HepG2 (cell line): ENCODE measurements around the gene CPSF4. TPM values are rescaled to one million over a fixed set of nuclear protein-coding genes. Genes with fewer than 3 reads are reported as not detected.
A peak's percentile ranks its signal among the peaks of the same experiment; 100 is the strongest.

Experiments
- ATAC-seq: fragments of 200-7000 bp; cut with Tn5 transposase; 3 replicates; pipeline ENCODE4 v1.9.1; 2020; ENCODE audit warnings: mild to moderate bottlenecking, moderate library complexity
- BruUV-seq: library from RNA; stranded (reverse); fragments of 400-500 nt; replicated peaks from 2 replicates; lab custom pipeline; 2021; lab: Mats Ljungman, UMichigan
- CTCF ChIA-PET: fragments of 300-600 bp; formaldehyde crosslinking; extraction: SDS; loops from one replicate; lab custom pipeline; 2021; ENCODE audit warnings: low total read pairs, inconsistent platforms, low intra/inter-chr PET ratio; lab: Yijun Ruan, JAX
- POLR2A ChIA-PET: fragments of 350-600 bp; sonication (Branson Sonifier 250); formaldehyde crosslinking; loops from one replicate; lab custom pipeline; 2020; ENCODE audit warnings: antibody characterized with exemption, inconsistent platforms; lab: Yijun Ruan, JAX
- DNase-seq: peaks from one replicate; pipeline ENCODE4 v3.0.0-alpha.2; 2015; ENCODE audit warnings: low spot score
- FAIRE-seq: peaks from 3 replicates; lab custom pipeline; 2011; peaks lifted over from hg19 to GRCh38; lab: Jason Lieb, UNC
- H2AFZ ChIP-seq: one replicate; pipeline ENCODE4 v1.6.1; 2011; ENCODE audit warnings: low read length, inconsistent platforms
- H3K27ac ChIP-seq: fragments of 300-600 bp; 3 replicates; pipeline ENCODE4 v1.8.0; 2011; ENCODE audit warnings: mixed run types, mild to moderate bottlenecking, mixed read lengths, low read length, inconsistent platforms; ENCODE audit not compliant: insufficient read depth; ENCODE audit errors: extremely low read length
- H3K27me3 ChIP-seq, 2 experiments: fragments of 200-600 bp in 1 of 2; 2 replicates in 1 of 2; 3 replicates in 1 of 2; pipeline versions ENCODE4 v1.6.0 to v1.8.0; 2011; ENCODE audit warnings: low read length in 2 of 2, mild to moderate bottlenecking in 2 of 2, moderate library complexity in 2 of 2, inconsistent platforms in 1 of 2; ENCODE audit not compliant: insufficient read depth in 2 of 2, control insufficient read depth in 1 of 2
- H3K36me3 ChIP-seq, 2 experiments: fragments of 200-600 bp in 1 of 2; replicated peaks in 1 of 2; 2 replicates in 1 of 2; 3 replicates in 1 of 2; pipeline versions ENCODE4 v1.5.1 to v1.8.0; 2011; ENCODE audit warnings: low read length in 2 of 2, inconsistent platforms in 1 of 2; ENCODE audit not compliant: insufficient read depth in 2 of 2, control insufficient read depth in 1 of 2
- H3K4me1 ChIP-seq: 2 replicates; pipeline ENCODE4 v1.5.1; 2012; ENCODE audit warnings: low read length, inconsistent platforms; ENCODE audit not compliant: insufficient read depth
- H3K4me2 ChIP-seq: 2 replicates; pipeline ENCODE4 v1.6.0; 2011; ENCODE audit warnings: low read depth, low read length, inconsistent platforms
- H3K4me3 ChIP-seq, 3 experiments: fragments of 200-600 bp in 1 of 3; sonication (generic), shearing (Covaris generic) in 1 of 3; replicated peaks in 1 of 3; 2 replicates each; pipeline ENCODE4 v1.5.1; 2011 to 2016; ENCODE audit warnings: low read length in 3 of 3, inconsistent platforms in 2 of 3, low read depth in 2 of 3, mild to moderate bottlenecking in 2 of 3, control low read depth in 1 of 3, mixed read lengths in 1 of 3; ENCODE audit not compliant: insufficient read depth in 1 of 3
- H3K79me2 ChIP-seq: one replicate; pipeline ENCODE4 v1.6.1; 2011; ENCODE audit warnings: low read length, inconsistent platforms; ENCODE audit not compliant: insufficient read depth
- H3K9ac ChIP-seq: 2 replicates; pipeline ENCODE4 v1.6.0; 2011; ENCODE audit warnings: mild to moderate bottlenecking, low read depth, low read length, inconsistent platforms; ENCODE audit not compliant: insufficient read depth
- H3K9me3 ChIP-seq: 2 replicates; pipeline ENCODE4 v1.5.1; 2012; ENCODE audit warnings: mild to moderate bottlenecking, low read length
- H4K20me1 ChIP-seq: 2 replicates; pipeline ENCODE4 v1.6.0; 2011; ENCODE audit warnings: inconsistent platforms, mild to moderate bottlenecking, low read length, moderate library complexity; ENCODE audit not compliant: insufficient read depth
- AGO2 ChIP-seq: fragments of 200-400 bp; formaldehyde crosslinking; optimal IDR thresholded peaks from 2 replicates; pipeline ENCODE3; 2017; ENCODE audit warnings: mild to moderate bottlenecking, low read depth, low read length, moderate library complexity
- EHMT2 ChIP-seq: fragments of 200-600 bp; sonication (generic); IDR thresholded peaks from 2 replicates; pipeline ENCODE4 v1.7.0; 2017; ENCODE audit warnings: antibody characterized with exemption, low read depth, low read length, borderline replicate concordance
- POLR2A ChIP-seq, 2 experiments: IDR thresholded peaks; 2 replicates each; pipeline ENCODE4 v1.6.1; 2011; ENCODE audit warnings: low read depth in 2 of 2, low read length in 2 of 2, mild to moderate bottlenecking in 1 of 2, moderate library complexity in 1 of 2; ENCODE audit not compliant: insufficient read depth in 1 of 2
- POLR2G ChIP-seq: fragments of 200-400 bp; formaldehyde crosslinking; IDR thresholded peaks from 2 replicates; pipeline ENCODE4 v1.6.1; 2018; ENCODE audit warnings: mild to moderate bottlenecking, low read depth, low read length, moderate library complexity
- ZBTB33 ChIP-seq: sonication (generic); formaldehyde crosslinking; IDR thresholded peaks from 2 replicates; pipeline ENCODE4 v1.4.0; 2020; ENCODE audit warnings: missing genetic modification reagents
- ZNF12 ChIP-seq: sonication (generic); formaldehyde crosslinking; IDR thresholded peaks from 2 replicates; pipeline ENCODE4 v1.5.0; 2020; ENCODE audit warnings: missing genetic modification reagents
- ZZZ3 ChIP-seq: sonication (generic); formaldehyde crosslinking; IDR thresholded peaks from 2 replicates; pipeline ENCODE4 v1.4.0; 2020; ENCODE audit warnings: missing genetic modification reagents, mild to moderate bottlenecking, borderline replicate concordance
- WGBS: methylation state at CpG from one replicate; pipeline ENCODE4 v1.1.6; 2017; ENCODE audit warnings: low lambda C conversion rate; 5-methylcytosine and 5-hydroxymethylcytosine counted together
- in situ Hi-C: cut with HindIII; loops from 2 replicates; pipeline ENCODE4 v1.10.0; 2017; ENCODE audit warnings: low pct_unique_long_range_greater_than_20kb; ENCODE audit not compliant: extremely low pct_ligation_motif_present
- intact Hi-C: fragments of 100-400 bp; cut with micrococcal nuclease; formaldehyde crosslinking; loops from one replicate; pipeline ENCODE4 v1.10.0; 2022; ENCODE audit not compliant: unreplicated experiment
- polyA plus RNA-seq, 8 experiments: library from polyadenylated mRNA; depleted of rRNA in 3 of 8; stranded (reverse) in 7 of 8; unstranded in 1 of 8; fragments of >200 nt; fragmentation: Illumina TruSeq in 4 of 8; extraction: Trizol in 4 of 8; gene quantifications; 2 replicates each; pipeline versions ENCODE4 v1.2.1 to v1.2.3, GENCODE V29; 2011 to 2016; ENCODE audit warnings: low read depth in 4 of 8, missing spikeins in 1 of 8, mixed read lengths in 1 of 8; ENCODE audit not compliant: insufficient read depth in 1 of 8
- total RNA-seq, 5 experiments: library from RNA; depleted of rRNA; stranded (reverse); fragments of >200 nt; fragmentation: Illumina TruSeq; extraction: Trizol; gene quantifications; 2 replicates each; pipeline ENCODE4 v1.2.3, GENCODE V29; 2016; ENCODE audit warnings: low read depth in 1 of 5

CPSF4 gene
- total and polyA plus RNA-seq, 2 of the 13 experiments (the other 11 are each of a cell fraction or from before 2014, with no cell fraction given), result 34.1 to 49.6 TPM

- H3K27ac ChIP-seq, result no peak overlapping the region
- intact Hi-C loops (no loop called here), in situ Hi-C loops (no loop called here)
- no peak for FAIRE-seq
- no peak overlapping the region for H3K4me2 ChIP-seq
- no TSS peak for BruUV-seq
- peaks cover 21 to 66% of the 10 kb centered on the region in 2 experiments for H3K36me3 ChIP-seq
- DNase-seq, result no peak
- WGBS, result 97% methylated on average over 18 of the region's 23 CpGs
- peak; percentile 46; the same call in 1 of the 2 replicates for TF ChIP-seq ZNF12
- TF ChIP-seq AGO2, result peak; percentile 83
- no peak for TF ChIP-seq EHMT2
- TF ChIP-seq ZBTB33 (CRISPR knock-in tag), result peak; percentile 81
- no peaks in the 10 kb centered on the region for H3K9me3 ChIP-seq
- no peaks in the 10 kb centered on the region for H3K79me2 ChIP-seq
- H3K27me3 ChIP-seq, result no peaks in the 10 kb centered on the region
- no peak for ATAC-seq
- H3K4me1 ChIP-seq, result no peaks in the 10 kb centered on the region
- no peaks in the 10 kb centered on the region for H4K20me1 ChIP-seq
- no peak overlapping the region for H2AFZ ChIP-seq
- no peak overlapping the region for H3K9ac ChIP-seq
- H3K4me3 ChIP-seq, result no peak overlapping the region
- ChIA-PET POLR2A (no interaction called here), CTCF (no interaction called here)
Measured at GRCh38 chr7:99390941-99391602, 47.7 kb upstream of the CPSF4 start.

- 92% methylated on average over 8 of the region's 8 CpGs for WGBS
- Histone ChIP-seq H3K9me3 (no peaks in the 10 kb centered on the region), H2AFZ (no peak overlapping the region), H3K79me2 (no peaks in the 10 kb centered on the region), H3K4me3 (no peak overlapping the region), H3K4me2 (no peak overlapping the region), H3K9ac (no peak overlapping the region), H4K20me1 (no peaks in the 10 kb centered on the region), H3K36me3 (peaks cover 21 to 64% of the 10 kb centered on the region in 2 experiments), H3K27me3 (no peaks in the 10 kb centered on the region), H3K4me1 (no peaks in the 10 kb centered on the region), H3K27ac (no peak overlapping the region)
- POLR2A ChIA-PET, result no interaction called here
- no peak for FAIRE-seq
- no peak for ATAC-seq
- TF ChIP-seq ZZZ3 (CRISPR knock-in tag) (no peak), POLR2A (IDR thresholded peaks at IDR 0.05; ENCODE audit: insufficient read depth in 1 of 2, low read depth in 2 of 2, low read length in 2 of 2) (peak in 1 of 2 experiments; percentile 13; a peak in 1 of 4 replicates), POLR2G (0 out of 2 replicates have a peak, but pooled peaks have one; percentile 29)
- no peak for DNase-seq
- no TSS peak for BruUV-seq
- CTCF ChIA-PET, result no interaction called here
- intact Hi-C loops, result no loop called here
- in situ Hi-C loops, result no loop called here
Measured at GRCh38 chr7:99392046-99392445, 46.7 kb upstream of the CPSF4 start.
